Activated T-helper 1 cell treated with anti-CD3 and anti-CD28 coated beads, Interleukin-2, amount 50 U/mL, for 16 hours (primary cell): Measurements from ENCODE around the gene CPB2.

Experiments used
- DNase-seq, 2 donors: peaks; one replicate each; pipeline ENCODE4 v3.0.0-alpha.2; 2020; ENCODE audit warnings: low read depth in 1 of 2, low spot score in 1 of 2

CPB2 gene

DNA sequence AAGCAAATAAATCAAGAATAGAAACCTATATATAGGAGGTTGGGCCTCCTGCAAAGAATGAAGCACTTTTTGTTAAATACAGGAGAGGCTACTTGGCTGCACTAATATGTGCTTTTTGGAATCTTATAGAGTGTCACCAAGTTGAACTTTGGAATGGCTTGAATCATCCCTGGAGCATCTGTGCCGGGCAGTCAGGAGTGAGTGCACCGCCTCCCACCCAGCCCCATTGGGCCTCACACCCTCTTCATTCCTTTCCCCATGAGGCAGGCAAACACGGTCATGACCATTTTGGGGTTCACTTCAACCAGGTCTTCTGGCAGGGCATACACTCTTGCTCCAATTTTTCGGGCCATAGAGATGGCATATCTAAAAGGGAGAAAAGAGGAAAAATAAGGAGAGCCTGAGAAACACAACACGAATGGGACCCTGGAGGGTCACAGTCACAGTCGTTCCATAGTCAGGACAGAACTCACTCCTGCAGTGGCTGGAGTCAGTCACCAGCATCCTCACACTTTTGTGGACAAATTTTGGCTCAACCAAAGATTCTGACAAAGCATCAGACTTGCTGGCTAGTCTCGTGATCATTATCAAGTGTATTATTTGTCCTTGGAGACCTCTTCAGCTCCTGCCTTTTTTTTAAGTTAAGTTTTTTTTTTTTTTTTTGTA, 22.7 kb upstream of the CPB2 start:
- no peak for DNase-seq

GRCh38 chr13:46126552-46127357, 21.9 kb upstream of the CPB2 start:
- DNase-seq: peak; percentile 31 to 47

DNA sequence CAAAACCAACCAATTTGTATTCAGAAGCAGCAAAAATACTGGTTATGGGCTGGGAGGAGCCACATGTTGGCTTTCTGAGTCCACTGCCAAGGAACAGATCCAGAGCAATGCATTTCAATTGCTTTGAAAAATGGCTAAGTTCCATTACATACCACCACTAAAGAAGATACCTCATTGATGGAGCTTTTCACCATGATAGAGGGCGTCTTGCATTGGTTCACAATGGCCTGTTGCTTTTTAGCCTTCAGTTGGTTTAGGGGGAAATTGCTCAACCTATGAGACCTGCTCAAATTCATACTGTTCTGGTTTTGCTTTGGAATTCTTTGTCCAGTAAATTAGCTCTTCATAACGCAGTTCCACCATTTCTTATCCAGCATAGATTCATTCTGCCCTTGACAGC, 21.2 kb upstream of the CPB2 start:
- DNase-seq: no peak

DNA sequence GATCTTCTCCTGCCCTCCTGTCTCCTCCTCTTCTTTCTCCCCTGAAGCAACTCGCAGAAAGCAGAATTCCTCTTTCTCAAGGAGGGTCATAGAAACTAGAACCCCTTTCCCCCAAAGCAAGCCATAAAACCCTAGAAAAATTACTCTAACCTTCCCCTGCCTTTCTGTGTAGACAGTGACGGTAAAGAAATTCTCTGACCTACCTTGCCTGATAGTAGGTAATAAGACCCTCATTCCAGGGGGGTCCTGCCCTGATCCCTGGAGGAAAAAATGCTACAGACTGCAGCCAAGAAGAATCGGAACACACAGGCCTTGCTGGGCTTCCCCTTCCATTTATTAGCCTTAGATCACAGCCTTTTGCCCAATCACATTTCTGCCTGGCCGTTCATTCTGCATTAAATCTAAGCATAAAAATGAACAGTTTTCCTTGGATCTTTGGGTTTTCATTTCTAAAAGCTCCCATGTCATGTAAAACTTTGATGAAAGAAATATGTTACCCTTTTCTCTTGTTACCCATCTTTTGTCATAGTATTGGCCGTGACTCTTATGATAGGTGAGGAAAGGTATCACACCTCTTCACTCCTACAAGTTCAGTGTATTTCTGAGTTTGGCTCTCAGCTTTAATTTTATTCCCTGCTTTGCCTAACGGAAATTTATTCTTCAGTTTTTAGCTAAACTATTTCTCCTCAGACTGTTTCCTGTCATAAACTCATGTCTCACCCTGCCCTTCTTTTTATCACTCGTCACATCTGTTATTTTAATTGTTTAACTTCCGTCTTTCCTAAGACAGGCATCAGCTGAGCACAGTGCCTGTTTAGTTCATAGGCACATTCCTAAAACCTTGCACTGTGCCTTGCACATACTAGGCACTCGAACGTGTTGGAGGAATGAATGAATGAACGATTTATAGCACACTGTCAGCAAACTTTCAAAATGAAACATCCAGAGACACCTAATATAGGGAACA, 20.4 kb upstream of the CPB2 start:
- DNase-seq: no peak

- DNase-seq: no peak
Measured at GRCh38 chr13:46124531-46124966, 19.7 kb upstream of the CPB2 start.

DNA sequence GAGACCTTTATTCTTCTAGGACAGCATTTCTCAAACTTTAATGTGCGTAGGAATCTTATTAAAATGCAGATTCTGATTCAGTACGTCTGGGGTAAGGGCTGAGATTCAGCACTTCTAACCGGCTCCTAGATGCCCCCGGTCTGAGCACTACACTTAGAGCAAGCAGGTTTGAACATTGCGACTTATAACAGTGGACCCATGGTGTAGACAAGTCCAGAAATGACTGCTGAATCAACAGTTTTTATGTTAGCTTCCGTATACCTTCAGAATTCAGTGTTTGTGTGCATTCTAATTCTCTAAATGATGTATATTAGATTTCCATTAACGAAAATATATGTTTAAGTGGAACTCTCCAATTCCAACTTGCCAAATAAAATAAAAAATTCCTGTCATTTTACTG, 17.5 kb upstream of the CPB2 start:
- DNase-seq: no peak

GRCh38 chr13:46121597-46122163, 16.8 kb upstream of the CPB2 start:
- DNase-seq: no peak

DNA sequence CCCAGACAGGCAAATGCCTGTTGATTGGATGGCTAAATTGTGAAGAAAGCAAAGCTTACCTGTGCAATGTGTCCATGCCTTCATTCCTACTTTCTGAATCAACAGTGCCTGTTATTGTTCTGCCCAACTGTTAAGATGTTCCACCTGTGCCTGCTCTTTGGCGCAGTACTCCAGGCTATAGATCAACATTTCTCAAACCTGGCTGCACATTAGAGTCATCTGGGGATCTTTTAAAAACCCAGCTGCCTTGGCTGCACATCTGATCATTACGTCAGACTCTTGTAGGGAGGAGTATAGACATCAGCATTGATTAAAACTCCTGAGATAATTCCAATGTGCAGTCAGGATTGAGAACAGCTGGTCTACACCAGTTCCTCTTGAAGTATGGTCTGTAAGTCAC, 16.2 kb upstream of the CPB2 start:
- no peak for DNase-seq

- no peak for DNase-seq
Measured at GRCh38 chr13:46119883-46120614, 15.2 kb upstream of the CPB2 start.

- no peak for DNase-seq
Measured at GRCh38 chr13:46116653-46117502, 12.0 kb upstream of the CPB2 start.

DNA sequence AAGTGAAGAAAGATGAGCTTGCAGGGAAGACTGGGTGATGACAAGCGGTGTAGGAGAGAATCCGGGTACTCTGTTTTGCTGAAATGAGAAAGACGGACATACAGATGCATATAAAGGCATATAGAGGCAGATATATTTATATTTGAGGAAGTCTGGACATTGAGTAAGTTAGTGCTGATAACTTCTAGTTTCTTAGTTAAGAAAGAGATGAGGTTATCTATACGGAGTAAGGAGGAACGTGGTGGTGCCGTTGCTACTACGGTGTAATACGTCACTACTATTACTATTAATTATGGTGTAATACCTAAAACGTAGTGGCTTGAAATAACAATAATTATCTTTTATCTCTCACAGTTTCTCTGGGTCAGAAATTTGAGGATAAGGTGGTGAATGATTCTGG, 9.8 kb upstream of the CPB2 start:
- no peak for DNase-seq

DNA sequence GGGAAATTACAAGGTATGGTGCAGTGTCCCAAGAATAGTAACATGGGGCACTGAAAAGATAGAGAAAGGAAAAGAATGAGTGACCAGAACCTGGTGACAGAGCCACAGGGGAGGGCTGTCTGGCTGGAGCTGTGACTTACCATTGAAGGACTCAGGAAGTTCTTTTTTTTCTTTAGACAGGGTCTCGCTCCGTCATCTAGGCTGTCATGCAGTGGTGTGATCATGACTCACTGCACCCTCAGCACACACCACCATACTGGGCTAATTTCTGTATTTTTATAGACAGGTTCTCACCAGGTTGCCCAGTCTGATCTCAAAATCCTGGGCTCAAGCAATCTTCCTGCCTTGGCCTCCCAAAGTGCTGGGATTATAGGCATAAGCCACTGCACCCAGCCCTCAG, 8.8 kb upstream of the CPB2 start:
- no peak for DNase-seq

- DNase-seq: no peak
Measured at GRCh38 chr13:46111151-46111550, 6.3 kb upstream of the CPB2 start.

GRCh38 chr13:46109451-46109850, 4.6 kb upstream of the CPB2 start:
- no peak for DNase-seq

- no peak for DNase-seq
Measured at GRCh38 chr13:46106839-46107371, 2.1 kb upstream of the CPB2 start.

GRCh38 chr13:46103037-46103436, 1.8 kb downstream of the CPB2 start:
- DNase-seq: no peak

GRCh38 chr13:46102255-46102605, 2.6 kb downstream of the CPB2 start:
- no peak for DNase-seq

- DNase-seq: no peak
Measured at GRCh38 chr13:46101484-46102254, 3.2 kb downstream of the CPB2 start.

- no peak for DNase-seq
Measured at GRCh38 chr13:46101002-46101401, 3.8 kb downstream of the CPB2 start.
